Activated CD4-positive, CD25-positive, alpha-beta regulatory T cell treated with anti-CD3 and anti-CD28 coated beads, Interleukin-2, amount 50 U/mL, for 24 hours (primary cell): Measurements from ENCODE around the gene PNMA1.

Experiments
- ATAC-seq, 2 donors: fragments of 150-1000 bp; cut with Tn5 transposase; one replicate each; pipeline ENCODE4 v1.10.0; 2021; ENCODE audit warnings: mild to moderate bottlenecking in 1 of 2, moderate library complexity in 1 of 2

The PNMA1 gene

DNA sequence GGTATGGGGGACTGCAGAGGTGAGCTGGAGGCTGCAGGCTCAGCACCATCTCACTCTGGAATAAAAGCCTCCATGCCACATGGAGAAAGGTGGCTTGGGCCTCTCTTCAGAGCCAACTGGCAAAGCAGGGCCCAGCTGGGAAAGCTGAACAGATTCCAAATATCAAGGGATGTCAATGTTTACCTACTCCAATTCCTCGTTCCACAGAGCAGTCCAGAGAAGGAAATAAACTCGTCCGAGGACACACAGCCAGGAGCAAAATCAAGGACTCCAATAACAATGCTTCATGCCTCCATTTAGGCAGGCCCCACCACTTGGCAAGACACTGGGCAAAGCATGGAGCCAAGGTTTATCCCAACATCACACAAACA, 36.3 kb upstream of the PNMA1 start:
- no peak for ATAC-seq

- no peak for ATAC-seq
Observed at GRCh38 chr14:73749706-73750530, 35.7 kb upstream of the PNMA1 start.

DNA sequence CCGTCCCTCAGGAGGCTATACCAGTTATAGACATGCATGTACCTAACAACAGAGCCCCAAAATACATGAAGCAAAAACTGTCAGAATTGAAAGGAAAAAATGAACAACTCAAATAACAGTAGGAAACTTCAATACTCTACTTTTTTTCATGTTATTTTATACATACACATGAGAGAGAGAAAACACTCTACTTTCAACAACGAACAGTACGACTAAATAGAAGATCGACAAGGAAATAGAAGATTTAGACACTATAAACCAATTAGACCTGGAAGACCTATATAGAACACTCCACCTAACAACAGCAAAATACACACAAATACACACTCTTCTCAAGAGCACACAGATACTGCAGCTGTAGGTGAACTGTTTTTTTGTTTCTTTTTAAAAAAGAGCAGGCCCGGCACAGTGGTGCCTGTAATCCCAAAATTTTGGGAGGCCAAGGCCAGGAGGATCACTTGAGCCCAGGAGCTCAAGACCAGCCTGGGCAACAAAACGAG, 34.7 kb upstream of the PNMA1 start:
- no peak for ATAC-seq

- no peak for ATAC-seq
Observed at GRCh38 chr14:73747379-73748211, 33.4 kb upstream of the PNMA1 start.

DNA sequence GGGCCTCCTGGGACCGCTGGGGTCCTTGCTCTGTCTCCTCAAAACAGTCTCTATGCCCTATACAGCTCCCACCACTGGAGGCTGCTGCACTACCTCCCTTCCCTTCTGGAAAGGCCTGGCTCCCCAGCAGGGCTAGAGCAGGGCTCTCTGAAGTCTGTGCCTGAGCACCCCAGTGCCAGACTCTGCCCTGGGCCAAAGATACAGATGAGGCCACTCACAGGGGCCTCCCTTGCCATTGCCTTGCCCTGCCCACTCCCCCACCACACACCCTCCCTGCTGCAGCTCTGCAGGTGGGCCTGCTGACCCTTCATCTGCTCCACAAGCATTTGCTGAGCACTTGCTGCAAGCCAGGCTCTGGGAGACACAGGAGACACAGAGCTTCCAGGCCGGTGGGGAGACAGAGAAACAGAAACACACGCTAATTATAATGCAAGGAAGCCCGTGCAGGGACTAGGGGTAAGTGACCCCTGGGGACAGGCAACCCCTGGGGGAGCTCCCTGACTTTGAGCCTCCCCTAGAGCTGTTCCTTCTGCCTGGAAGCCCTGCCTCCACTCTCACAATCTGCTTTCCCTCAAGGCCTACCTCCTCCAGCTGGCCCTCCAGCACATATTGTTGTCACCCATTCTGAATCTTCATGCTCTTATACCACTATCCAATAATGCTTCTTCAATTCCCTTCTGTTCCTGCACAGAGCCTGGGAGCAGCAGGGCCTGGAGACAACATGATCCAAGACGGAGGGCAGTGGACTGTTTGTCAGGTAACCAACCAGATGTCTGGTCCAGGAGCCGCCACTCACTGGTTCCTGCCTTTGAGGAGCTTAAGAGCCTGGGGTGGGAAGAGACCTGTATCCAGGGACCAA, 32.6 kb upstream of the PNMA1 start:
- no peak for ATAC-seq

- ATAC-seq = no peak
Observed at GRCh38 chr14:73745571-73746519, 31.7 kb upstream of the PNMA1 start.

DNA sequence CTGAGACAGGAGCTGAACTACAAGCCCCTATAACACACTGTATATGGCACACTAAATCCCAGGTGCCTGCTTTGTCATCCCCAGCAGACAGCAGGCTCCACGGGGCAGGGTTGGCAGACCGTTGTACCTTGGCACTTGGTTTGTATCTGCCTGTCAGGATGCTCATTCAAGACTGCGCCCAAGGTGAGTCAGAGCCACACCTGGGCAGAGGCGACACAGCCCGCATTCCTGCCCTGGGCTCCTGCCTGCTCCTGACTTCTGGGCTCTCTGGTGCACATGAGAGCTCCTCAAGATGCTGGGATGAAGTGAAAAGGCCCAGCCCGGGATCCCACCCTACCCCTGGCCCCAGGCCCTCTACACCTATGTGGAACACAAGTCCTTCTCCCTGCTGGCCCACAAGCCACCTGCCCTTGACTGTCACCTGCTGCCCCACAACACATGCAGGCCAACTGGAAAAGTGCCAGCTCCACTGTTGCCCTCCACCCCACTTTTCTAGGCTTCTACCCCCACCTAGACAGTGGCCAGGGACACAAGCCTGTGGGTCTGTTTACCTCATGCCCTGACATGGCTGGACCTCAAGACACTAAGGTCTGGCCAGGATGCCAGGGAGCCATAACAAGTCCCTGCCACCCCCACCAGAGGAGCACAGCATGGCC, 30.8 kb upstream of the PNMA1 start:
- ATAC-seq = no peak

DNA sequence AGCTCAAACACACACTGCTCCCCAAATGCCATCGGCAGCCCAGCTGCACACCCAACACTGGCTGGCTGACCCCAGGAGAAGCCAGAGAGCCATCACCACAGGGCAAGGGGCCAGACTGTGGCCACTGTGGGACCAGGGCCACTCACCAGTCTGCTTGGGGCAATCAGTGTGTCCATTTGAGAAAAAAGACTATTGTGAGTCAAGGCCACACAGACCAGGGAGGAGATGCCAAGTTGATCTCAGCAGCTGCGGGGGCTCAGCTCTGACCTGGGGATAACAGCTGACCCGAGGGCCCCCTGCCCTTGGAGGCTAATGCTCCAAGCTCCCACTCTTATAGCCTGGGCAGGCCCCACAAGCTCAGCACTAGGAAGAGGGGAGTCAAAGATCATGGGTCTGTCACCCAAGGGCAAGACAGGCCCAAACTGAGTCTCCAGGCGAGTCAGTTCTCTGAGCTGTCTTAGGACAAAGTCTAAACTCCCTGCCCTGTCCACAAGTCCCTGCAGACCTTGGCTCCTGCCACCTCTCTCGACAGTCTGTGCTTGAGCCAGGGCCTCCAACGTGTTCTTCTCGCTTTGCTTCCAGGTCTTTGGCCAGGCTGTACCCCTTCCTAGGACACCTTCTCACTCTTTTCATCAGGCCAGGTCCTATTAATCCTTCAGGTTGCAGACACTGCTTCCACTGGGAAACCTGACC, 30.1 kb upstream of the PNMA1 start:
- ATAC-seq = no peak

DNA sequence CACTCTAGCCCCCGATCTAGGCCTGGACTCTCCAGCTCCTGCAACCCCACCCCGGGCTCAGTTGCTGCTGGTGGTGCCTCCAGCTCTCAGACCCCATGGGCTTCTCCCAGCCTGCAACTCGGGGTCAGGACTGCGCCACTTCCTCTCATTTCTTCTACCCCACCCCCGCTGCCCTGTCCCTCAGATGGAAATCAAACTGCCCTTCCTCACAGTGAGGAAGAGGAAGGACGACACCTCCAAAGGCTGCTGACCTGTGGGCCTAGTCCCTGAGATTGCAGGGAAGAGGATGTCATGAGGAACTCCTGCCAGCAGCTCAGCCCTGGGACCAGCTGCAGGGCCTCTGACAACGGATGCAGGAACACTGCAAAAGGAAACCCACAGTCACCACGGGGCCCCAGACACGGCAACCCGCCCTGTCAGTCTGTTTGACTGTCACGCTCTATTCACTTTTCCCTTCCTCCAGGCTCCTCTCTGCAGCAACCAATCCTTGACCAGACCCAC, 29.3 kb upstream of the PNMA1 start:
- peak; percentile 52 to 61 for ATAC-seq

GRCh38 chr14:73742520-73743238, 28.5 kb upstream of the PNMA1 start:
- ATAC-seq = peak; percentile 15 to 24

DNA sequence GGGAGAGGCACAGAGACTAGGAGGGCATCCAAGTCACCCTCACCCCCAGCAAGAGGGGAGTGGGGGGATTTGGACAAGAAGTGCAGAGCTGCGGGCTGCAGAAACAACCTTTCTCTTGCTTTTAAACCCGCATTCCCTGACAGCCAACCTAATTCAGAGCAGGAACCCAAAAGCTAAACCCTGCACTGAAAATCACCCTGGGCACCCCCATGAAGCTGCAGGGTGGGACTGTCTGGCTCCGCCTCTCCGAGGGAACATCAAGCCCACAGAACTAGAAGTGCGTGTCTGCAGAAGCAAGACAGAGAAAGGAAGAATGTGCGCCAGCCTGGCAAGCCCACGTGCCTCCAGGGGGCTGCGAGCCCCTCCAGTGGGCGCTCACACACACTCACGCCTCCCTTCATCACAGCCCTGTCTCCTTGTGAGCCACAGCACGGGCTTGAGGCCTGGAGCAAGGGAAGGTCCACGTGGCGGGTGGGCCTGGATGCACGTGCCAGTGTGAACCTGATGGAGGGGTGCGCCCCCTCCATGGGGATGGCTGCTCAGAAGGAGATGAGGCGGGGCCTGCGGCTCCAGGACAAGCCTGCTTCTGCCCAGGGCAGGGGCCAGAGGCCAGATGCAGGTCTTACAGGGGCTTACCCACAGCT, 27.8 kb upstream of the PNMA1 start:
- peak; percentile 22 to 24 for ATAC-seq

GRCh38 chr14:73741386-73741875, 27.2 kb upstream of the PNMA1 start:
- ATAC-seq = peak; percentile 76 to 77

GRCh38 chr14:73740618-73741326, 26.6 kb upstream of the PNMA1 start:
- ATAC-seq = no peak

GRCh38 chr14:73739899-73740617, 25.9 kb upstream of the PNMA1 start:
- ATAC-seq = no peak

DNA sequence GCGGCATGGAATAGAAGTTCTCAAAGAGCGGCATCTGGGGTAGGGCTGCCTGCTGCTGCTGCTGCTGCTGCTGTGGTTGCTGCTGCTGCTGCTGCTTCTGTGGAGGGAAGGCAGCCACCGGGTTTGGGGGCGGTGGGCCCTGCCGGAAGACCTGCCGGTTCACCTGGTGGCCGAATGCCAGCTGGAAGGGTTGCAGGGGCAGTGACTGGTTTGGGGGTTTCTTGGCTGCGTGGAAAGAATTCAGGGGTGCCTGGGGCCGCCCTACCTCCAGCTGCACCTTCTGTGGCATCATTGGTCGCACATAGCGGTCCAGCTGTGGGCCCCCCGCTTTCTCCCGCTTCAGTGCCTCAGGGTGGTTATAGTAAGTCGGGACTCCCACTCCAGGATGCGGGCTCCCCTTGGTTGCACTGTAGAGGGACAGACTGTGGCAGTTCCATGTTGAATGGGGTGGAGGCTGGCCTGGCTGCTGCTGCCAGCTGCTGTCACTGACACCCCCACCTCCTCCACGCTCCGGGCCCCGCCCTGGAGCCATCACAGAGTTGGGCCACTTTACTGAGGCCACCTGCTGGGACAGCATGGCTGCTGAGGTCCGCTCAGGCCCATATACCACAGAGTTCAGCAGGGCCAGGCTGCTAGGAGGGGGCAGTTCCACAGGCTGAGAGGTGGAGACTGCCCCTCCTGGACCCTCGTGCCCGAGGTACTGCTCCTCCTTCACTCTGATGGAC, 25.2 kb upstream of the PNMA1 start:
- no peak for ATAC-seq

DNA sequence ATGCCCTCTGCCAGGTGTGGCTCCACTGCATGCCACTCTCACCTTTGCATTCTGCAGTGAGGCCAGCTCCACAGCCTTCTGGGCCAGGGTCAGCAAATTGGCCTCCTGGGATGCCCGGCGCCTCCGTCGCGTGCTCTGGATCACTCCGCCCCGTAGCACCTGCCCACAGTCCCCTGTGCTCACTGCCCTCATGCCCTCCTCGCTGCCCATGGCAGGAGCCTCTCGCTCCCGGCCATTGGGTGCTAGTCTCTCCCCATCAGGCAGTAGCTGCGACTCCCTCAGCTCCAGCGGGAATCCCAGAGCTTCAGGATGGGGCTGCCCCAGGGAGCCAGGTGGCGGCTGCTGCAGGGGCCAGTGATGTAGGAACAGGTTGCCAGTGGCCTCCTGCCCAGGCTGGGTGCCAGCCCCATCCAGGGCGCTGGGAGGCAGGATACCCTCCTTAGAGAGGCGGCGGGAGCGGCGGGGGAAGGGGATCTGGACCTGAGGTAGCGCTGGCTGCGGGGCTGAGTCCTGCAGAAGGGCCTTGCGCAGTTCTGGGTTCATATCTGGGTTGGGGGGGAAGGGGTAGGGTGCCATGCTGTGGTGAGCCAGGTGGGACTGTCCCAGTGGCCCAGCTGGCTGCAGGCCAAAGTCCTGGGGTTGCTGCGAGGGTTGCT, 24.5 kb upstream of the PNMA1 start:
- no peak for ATAC-seq
